Measurements from ENCODE around the gene TOP2A. TPM values are rescaled to one million over a fixed set of nuclear protein-coding genes. Genes with fewer than 3 reads are reported as not detected.

TOP2A gene
- total and polyA plus RNA-seq, 9 of the 15 experiments (the other 6 are each of a cell fraction or from before 2014, with no cell fraction given), result 133 to 347 (median 259) TPM

DNA sequence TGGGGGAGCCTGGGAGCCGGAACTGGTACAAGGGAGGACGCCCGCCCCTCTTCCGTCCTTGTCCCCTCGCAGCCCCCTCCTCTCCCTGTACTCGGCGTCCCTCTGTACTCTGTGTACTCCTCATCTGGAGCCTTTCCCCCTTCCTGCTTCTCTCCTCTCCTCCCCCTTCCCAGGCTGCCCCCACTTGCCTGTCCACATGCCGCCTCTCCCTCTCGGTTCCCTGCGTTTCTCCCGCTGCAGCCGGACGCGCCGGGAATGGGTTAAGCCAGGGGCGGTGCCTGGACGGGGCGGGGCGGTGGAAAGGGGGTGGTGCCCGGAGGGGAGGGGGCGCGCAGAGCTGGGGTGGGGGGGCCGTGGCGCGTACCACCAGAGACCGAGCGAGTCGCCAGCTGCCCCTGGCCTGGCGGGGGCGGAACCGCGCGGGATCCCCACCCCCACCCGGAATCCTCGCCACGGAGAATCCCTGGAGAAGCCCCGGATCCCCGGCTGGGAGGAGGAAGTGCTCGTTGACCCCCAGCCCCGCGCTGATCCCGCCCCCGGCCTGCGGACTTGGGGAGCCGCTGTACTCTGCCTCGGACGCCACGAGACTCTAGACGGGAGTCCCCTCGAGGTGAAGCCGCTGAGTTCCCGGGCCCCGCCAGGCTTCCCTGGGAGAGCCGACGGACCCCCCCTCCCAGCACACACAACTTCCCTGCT, 75.7 kb downstream of the TOP2A start (continued):
- TF ChIP-seq ETV6 (IDR thresholded peaks at IDR 0.05; ENCODE audit: borderline replicate concordance in 1 of 2, low read depth in 2 of 2, low read length in 1 of 2) (no peak), ETV6 (CRISPR knock-in tag; IDR thresholded peaks at IDR 0.05; ENCODE audit: borderline replicate concordance) (no peak), ZNF253 (CRISPR knock-in tag; conservative IDR thresholded peaks at IDR 0.05) (no peak), NR2C1 (IDR thresholded peaks at IDR 0.05) (0 out of 2 replicates have a peak, but pooled peaks have one; percentile 30), NR2C1 (tag; IDR thresholded peaks at IDR 0.05) (no peak), MAZ (CRISPR knock-in tag; conservative IDR thresholded peaks at IDR 0.05 in 1 of 2, IDR thresholded peaks at IDR 0.05 in 1 of 2) (0 out of 4 replicates have a peak, but pooled peaks of 1 of the 2 experiments have one; percentile 31), FUS (optimal IDR thresholded peaks at IDR 0.05; ENCODE audit: low read depth, low read length) (no peak), RBFOX2 (IDR thresholded peaks at IDR 0.05; ENCODE audit: low read depth, low read length) (peak; percentile 50), XRCC3 (IDR thresholded peaks at IDR 0.05) (no peak), KLF6 (CRISPR knock-in tag; IDR thresholded peaks at IDR 0.05; ENCODE audit: borderline replicate concordance) (no peak), E2F3 (CRISPR knock-in tag; IDR thresholded peaks at IDR 0.05) (no peak), POLR2H (tag; IDR thresholded peaks at IDR 0.05; ENCODE audit: low read depth) (no peak), NONO (IDR thresholded peaks at IDR 0.05; ENCODE audit: low read depth in 2 of 2, low read length in 1 of 2) (no peak), ZC3H8 (IDR thresholded peaks at IDR 0.05) (no peak), ZNF431 (CRISPR knock-in tag; IDR thresholded peaks at IDR 0.05) (no peak), TAF7 (tag; IDR thresholded peaks at IDR 0.05) (no peak)
- TF ChIP-seq, protein P1, sequence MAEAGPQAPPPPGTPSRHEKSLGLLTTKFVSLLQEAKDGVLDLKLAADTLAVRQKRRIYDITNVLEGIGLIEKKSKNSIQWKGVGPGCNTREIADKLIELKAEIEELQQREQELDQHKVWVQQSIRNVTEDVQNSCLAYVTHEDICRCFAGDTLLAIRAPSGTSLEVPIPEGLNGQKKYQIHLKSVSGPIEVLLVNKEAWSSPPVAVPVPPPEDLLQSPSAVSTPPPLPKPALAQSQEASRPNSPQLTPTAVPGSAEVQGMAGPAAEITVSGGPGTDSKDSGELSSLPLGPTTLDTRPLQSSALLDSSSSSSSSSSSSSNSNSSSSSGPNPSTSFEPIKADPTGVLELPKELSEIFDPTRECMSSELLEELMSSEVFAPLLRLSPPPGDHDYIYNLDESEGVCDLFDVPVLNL (CRISPR knock-in tag; IDR thresholded peaks at IDR 0.05; ENCODE audit: low read depth), result no peak
- TF ChIP-seq, protein P2, sequence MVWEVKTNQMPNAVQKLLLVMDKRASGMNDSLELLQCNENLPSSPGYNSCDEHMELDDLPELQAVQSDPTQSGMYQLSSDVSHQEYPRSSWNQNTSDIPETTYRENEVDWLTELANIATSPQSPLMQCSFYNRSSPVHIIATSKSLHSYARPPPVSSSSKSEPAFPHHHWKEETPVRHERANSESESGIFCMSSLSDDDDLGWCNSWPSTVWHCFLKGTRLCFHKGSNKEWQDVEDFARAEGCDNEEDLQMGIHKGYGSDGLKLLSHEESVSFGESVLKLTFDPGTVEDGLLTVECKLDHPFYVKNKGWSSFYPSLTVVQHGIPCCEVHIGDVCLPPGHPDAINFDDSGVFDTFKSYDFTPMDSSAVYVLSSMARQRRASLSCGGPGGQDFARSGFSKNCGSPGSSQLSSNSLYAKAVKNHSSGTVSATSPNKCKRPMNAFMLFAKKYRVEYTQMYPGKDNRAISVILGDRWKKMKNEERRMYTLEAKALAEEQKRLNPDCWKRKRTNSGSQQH (CRISPR knock-in tag; IDR thresholded peaks at IDR 0.05), result peak; percentile 80; the same call in 1 of the 2 replicates
- TF ChIP-seq, protein P3, sequence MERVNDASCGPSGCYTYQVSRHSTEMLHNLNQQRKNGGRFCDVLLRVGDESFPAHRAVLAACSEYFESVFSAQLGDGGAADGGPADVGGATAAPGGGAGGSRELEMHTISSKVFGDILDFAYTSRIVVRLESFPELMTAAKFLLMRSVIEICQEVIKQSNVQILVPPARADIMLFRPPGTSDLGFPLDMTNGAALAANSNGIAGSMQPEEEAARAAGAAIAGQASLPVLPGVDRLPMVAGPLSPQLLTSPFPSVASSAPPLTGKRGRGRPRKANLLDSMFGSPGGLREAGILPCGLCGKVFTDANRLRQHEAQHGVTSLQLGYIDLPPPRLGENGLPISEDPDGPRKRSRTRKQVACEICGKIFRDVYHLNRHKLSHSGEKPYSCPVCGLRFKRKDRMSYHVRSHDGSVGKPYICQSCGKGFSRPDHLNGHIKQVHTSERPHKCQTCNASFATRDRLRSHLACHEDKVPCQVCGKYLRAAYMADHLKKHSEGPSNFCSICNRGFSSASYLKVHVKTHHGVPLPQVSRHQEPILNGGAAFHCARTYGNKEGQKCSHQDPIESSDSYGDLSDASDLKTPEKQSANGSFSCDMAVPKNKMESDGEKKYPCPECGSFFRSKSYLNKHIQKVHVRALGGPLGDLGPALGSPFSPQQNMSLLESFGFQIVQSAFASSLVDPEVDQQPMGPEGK (CRISPR knock-in tag; IDR thresholded peaks at IDR 0.05; ENCODE audit: borderline replicate concordance), result no peak
- TF ChIP-seq, protein P4, sequence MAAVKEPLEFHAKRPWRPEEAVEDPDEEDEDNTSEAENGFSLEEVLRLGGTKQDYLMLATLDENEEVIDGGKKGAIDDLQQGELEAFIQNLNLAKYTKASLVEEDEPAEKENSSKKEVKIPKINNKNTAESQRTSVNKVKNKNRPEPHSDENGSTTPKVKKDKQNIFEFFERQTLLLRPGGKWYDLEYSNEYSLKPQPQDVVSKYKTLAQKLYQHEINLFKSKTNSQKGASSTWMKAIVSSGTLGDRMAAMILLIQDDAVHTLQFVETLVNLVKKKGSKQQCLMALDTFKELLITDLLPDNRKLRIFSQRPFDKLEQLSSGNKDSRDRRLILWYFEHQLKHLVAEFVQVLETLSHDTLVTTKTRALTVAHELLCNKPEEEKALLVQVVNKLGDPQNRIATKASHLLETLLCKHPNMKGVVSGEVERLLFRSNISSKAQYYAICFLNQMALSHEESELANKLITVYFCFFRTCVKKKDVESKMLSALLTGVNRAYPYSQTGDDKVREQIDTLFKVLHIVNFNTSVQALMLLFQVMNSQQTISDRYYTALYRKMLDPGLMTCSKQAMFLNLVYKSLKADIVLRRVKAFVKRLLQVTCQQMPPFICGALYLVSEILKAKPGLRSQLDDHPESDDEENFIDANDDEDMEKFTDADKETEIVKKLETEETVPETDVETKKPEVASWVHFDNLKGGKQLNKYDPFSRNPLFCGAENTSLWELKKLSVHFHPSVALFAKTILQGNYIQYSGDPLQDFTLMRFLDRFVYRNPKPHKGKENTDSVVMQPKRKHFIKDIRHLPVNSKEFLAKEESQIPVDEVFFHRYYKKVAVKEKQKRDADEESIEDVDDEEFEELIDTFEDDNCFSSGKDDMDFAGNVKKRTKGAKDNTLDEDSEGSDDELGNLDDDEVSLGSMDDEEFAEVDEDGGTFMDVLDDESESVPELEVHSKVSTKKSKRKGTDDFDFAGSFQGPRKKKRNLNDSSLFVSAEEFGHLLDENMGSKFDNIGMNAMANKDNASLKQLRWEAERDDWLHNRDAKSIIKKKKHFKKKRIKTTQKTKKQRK (IDR thresholded peaks at IDR 0.05; ENCODE audit: borderline replicate concordance, low read depth, low read length), result no peak
